Measurements from ENCODE around the gene PTGER1.

DNA sequence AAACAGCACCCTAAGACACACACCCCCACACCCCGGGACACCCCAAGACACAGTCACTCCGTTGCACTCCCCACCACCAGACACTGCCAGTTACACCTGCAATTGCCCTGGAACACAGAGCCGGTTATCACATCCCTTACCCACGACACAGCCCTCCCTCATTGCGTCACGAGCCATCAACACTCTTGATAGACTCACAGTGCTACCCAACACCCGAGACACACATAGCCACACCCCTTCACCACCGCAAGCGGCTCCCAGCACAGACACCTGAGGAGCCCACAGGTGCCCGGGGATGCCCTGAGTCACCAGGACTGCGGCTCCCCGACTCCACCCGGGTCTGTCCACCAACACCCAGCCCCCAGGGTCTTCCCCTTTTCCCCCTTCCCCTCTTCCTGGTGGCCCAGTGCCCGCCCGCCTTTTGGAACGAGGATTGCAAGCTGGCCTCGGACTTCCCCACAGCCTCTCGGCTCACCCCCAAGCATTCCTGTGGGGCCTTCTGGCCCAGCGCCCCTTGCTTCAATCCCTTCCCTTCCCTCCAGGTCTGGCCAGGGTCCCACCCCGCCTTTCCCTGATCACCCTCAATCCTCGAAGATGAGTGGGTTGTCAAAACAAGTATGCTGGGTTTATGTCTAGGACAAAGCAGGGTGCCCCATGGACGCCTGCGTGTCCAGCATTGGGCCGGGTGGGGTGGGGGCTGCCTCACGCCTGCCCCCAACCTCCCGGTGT is 1.7 kb upstream of the PTGER1 start:
- TF ChIP-seq, protein P1, sequence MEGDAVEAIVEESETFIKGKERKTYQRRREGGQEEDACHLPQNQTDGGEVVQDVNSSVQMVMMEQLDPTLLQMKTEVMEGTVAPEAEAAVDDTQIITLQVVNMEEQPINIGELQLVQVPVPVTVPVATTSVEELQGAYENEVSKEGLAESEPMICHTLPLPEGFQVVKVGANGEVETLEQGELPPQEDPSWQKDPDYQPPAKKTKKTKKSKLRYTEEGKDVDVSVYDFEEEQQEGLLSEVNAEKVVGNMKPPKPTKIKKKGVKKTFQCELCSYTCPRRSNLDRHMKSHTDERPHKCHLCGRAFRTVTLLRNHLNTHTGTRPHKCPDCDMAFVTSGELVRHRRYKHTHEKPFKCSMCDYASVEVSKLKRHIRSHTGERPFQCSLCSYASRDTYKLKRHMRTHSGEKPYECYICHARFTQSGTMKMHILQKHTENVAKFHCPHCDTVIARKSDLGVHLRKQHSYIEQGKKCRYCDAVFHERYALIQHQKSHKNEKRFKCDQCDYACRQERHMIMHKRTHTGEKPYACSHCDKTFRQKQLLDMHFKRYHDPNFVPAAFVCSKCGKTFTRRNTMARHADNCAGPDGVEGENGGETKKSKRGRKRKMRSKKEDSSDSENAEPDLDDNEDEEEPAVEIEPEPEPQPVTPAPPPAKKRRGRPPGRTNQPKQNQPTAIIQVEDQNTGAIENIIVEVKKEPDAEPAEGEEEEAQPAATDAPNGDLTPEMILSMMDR (conservative IDR thresholded peaks at IDR 0.05; ENCODE audit: low read length), result no peak
- TF ChIP-seq EZH2phosphoT487 (IDR thresholded peaks at IDR 0.05; ENCODE audit: borderline replicate concordance, low read depth, low read length), result no peak
